ENCODE results near the gene IRF2BP1. TPM values are rescaled to one million over a fixed set of nuclear protein-coding genes. Genes with fewer than 3 reads are reported as not detected.

Gene IRF2BP1
- total and polyA plus RNA-seq, 2 donors (not counting 1 experiment from before 2014, with no cell fraction given) = 4.0 to 23.1 TPM

DNA sequence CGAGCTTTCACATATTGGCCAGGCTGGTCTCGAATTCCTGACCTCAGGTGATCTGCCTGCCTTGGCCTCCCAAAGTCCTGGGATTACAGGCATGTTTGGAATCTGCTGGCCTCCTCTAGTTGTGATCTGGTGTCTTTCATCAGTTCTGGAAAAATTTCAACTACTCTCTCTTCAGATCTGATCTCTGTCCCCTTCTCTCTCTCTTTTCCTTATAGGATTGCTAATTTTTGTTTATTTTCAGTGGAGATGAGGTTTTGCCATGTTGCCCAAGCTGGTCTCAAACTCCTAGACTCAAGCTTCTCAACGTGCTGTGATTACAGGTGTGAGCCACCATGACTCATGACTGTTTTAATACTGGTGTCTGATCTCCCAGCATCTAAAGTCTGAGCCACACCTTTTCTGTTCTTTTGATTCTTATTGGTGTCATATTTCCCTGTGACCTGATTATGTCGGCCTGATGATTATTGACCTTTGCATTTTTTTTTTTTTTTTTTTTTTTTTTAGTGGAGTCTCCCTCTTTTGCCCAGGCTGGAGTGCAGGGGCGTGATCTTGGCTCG lies 39.0 kb upstream of the IRF2BP1 start:
- Histone ChIP-seq H3K4me2 (ENCODE audit: extremely low read depth, insufficient read depth, low read length) (no peak overlapping the region), H3K9ac (ENCODE audit: insufficient read depth, low read length) (no peak overlapping the region), H3K27ac (ENCODE audit: insufficient read depth, low read length) (no peak overlapping the region), H3K36me3 (ENCODE audit: control insufficient read depth, insufficient read depth, low read length) (no peaks in the 10 kb centered on the region), H3K27me3 (ENCODE audit: control insufficient read depth, insufficient read depth, low read length) (no peaks in the 10 kb centered on the region), H2AFZ (ENCODE audit: low read length) (no peak overlapping the region), H3K79me2 (ENCODE audit: control insufficient read depth, insufficient read depth, low read length) (no peaks in the 10 kb centered on the region), H3K9me3 (ENCODE audit: control insufficient read depth, insufficient read depth, low read depth, low read length) (no peaks in the 10 kb centered on the region), H4K20me1 (ENCODE audit: control insufficient read depth, extremely low read depth, insufficient read depth, low read length) (no peaks in the 10 kb centered on the region), H3K4me1 (ENCODE audit: control insufficient read depth, extremely low read depth, insufficient read depth, low read length) (peaks cover 3% of the 10 kb centered on the region), H3K4me3 (replicated peaks in 1 of 4; ENCODE audit: control extremely low read depth in 1 of 4, insufficient read depth in 1 of 4, low read depth in 3 of 4, low read length in 4 of 4) (no peak overlapping the region)
- DNase-seq (ENCODE audit: low read depth in 2 of 2) = no peak
- TF ChIP-seq, protein P1, sequence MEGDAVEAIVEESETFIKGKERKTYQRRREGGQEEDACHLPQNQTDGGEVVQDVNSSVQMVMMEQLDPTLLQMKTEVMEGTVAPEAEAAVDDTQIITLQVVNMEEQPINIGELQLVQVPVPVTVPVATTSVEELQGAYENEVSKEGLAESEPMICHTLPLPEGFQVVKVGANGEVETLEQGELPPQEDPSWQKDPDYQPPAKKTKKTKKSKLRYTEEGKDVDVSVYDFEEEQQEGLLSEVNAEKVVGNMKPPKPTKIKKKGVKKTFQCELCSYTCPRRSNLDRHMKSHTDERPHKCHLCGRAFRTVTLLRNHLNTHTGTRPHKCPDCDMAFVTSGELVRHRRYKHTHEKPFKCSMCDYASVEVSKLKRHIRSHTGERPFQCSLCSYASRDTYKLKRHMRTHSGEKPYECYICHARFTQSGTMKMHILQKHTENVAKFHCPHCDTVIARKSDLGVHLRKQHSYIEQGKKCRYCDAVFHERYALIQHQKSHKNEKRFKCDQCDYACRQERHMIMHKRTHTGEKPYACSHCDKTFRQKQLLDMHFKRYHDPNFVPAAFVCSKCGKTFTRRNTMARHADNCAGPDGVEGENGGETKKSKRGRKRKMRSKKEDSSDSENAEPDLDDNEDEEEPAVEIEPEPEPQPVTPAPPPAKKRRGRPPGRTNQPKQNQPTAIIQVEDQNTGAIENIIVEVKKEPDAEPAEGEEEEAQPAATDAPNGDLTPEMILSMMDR (conservative IDR thresholded peaks at IDR 0.05 in 1 of 2, IDR thresholded peaks at IDR 0.05 in 1 of 2; ENCODE audit: low read depth in 1 of 2, low read length in 2 of 2) = no peak

DNA sequence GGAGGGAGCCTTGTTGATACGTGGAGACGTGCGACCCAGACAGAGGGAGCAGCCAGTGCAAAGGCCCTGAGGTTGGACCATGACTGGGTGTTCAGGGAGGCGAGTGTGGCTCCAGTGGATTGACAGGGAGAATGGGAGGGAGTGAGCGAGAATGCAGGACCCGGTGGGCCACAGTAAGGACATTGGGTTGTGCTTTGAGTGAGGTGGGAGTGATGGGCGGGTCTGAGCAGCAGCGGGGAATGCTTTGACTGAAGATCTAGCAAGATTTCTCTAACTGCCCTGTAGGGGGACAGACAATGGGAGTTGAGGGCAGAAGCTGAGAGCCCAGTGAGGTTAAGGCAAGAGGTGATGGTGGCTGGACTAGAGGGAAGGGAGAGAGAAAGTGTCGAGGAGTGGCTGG lies 36.3 kb upstream of the IRF2BP1 start:
- Histone ChIP-seq H3K9ac (ENCODE audit: insufficient read depth, low read length) (no peak overlapping the region), H4K20me1 (ENCODE audit: control insufficient read depth, extremely low read depth, insufficient read depth, low read length) (no peaks in the 10 kb centered on the region), H3K27ac (ENCODE audit: insufficient read depth, low read length) (no peak overlapping the region), H3K4me2 (ENCODE audit: extremely low read depth, insufficient read depth, low read length) (no peak overlapping the region), H3K79me2 (ENCODE audit: control insufficient read depth, insufficient read depth, low read length) (no peaks in the 10 kb centered on the region), H3K4me3 (replicated peaks in 1 of 4; ENCODE audit: control extremely low read depth in 1 of 4, insufficient read depth in 1 of 4, low read depth in 3 of 4, low read length in 4 of 4) (no peak overlapping the region), H3K9me3 (ENCODE audit: control insufficient read depth, insufficient read depth, low read depth, low read length) (no peaks in the 10 kb centered on the region), H3K36me3 (ENCODE audit: control insufficient read depth, insufficient read depth, low read length) (no peaks in the 10 kb centered on the region), H2AFZ (ENCODE audit: low read length) (no peak overlapping the region), H3K4me1 (ENCODE audit: control insufficient read depth, extremely low read depth, insufficient read depth, low read length) (no peaks in the 10 kb centered on the region), H3K27me3 (ENCODE audit: control insufficient read depth, insufficient read depth, low read length) (peaks cover 5% of the 10 kb centered on the region)
- DNase-seq (ENCODE audit: low read depth in 2 of 2) = no peak
- TF ChIP-seq, protein P1 (conservative IDR thresholded peaks at IDR 0.05 in 1 of 2, IDR thresholded peaks at IDR 0.05 in 1 of 2; ENCODE audit: low read depth in 1 of 2, low read length in 2 of 2) = no peak
- no peak for TF ChIP-seq EZH2 (IDR thresholded peaks at IDR 0.05; ENCODE audit: low read length, missing control alignments)

DNA sequence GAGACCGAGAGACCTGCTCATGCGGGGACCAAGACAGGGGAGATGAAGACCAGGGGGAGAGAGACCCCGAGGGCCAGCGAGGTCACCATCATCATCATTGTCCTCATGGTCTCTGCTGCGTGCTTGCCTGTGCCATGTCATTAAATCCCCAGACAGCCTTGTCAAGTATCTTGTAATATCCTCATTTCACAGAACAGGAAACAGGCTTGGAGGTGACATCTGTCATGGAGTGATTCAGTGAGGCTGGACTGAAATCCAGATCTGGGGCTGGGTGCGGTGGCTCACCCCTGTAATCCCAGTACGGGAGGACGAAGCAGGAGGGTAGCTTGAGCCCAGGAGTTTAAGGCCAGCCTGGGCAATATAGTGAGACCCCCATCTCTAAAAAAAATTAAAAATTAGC lies 34.5 kb upstream of the IRF2BP1 start:
- Histone ChIP-seq H3K27ac (ENCODE audit: insufficient read depth, low read length) (no peak overlapping the region), H3K4me2 (ENCODE audit: extremely low read depth, insufficient read depth, low read length) (no peak overlapping the region), H3K4me1 (ENCODE audit: control insufficient read depth, extremely low read depth, insufficient read depth, low read length) (no peaks in the 10 kb centered on the region), H3K4me3 (replicated peaks in 1 of 4; ENCODE audit: control extremely low read depth in 1 of 4, insufficient read depth in 1 of 4, low read depth in 3 of 4, low read length in 4 of 4) (no peak overlapping the region), H4K20me1 (ENCODE audit: control insufficient read depth, extremely low read depth, insufficient read depth, low read length) (no peaks in the 10 kb centered on the region), H3K9ac (ENCODE audit: insufficient read depth, low read length) (no peak overlapping the region), H3K27me3 (ENCODE audit: control insufficient read depth, insufficient read depth, low read length) (peaks cover 5% of the 10 kb centered on the region), H3K36me3 (ENCODE audit: control insufficient read depth, insufficient read depth, low read length) (no peaks in the 10 kb centered on the region), H3K79me2 (ENCODE audit: control insufficient read depth, insufficient read depth, low read length) (no peaks in the 10 kb centered on the region), H3K9me3 (ENCODE audit: control insufficient read depth, insufficient read depth, low read depth, low read length) (no peaks in the 10 kb centered on the region), H2AFZ (ENCODE audit: low read length) (no peak overlapping the region)
- DNase-seq (ENCODE audit: low read depth in 2 of 2) = no peak
- no peak for TF ChIP-seq EZH2 (IDR thresholded peaks at IDR 0.05; ENCODE audit: low read length, missing control alignments)
- TF ChIP-seq, protein P1 (conservative IDR thresholded peaks at IDR 0.05 in 1 of 2, IDR thresholded peaks at IDR 0.05 in 1 of 2; ENCODE audit: low read depth in 1 of 2, low read length in 2 of 2) = no peak

Data from fibroblast of lung (primary cell).